Panc1 (cell line): ENCODE measurements around the gene VSX1. TPM values are rescaled to one million over a fixed set of nuclear protein-coding genes. Genes with fewer than 3 reads are reported as not detected.
A peak's percentile ranks its signal among the peaks of the same experiment; 100 is the strongest.

ENCODE experiments used
- ATAC-seq: fragments of 200-7000 bp; cut with Tn5 transposase; 2 replicates; pipeline ENCODE4 v1.9.1; 2020; ENCODE audit warnings: mild to moderate bottlenecking, moderate library complexity
- BruUV-seq: library from RNA; stranded (reverse); fragments of 400-500 nt; replicated peaks from 2 replicates; lab custom pipeline; 2021; lab: Mats Ljungman, UMichigan
- CTCF ChIA-PET: fragments of 300-600 bp; sonication (Branson Sonifier 250); formaldehyde crosslinking; loops from one replicate; lab custom pipeline; 2022; ENCODE audit warnings: antibody characterized with exemption; lab: Charles Lee
- POLR2A ChIA-PET: fragments of 300-600 bp; sonication (Branson Sonifier 250); formaldehyde crosslinking; loops from one replicate; lab custom pipeline; 2022; ENCODE audit warnings: antibody characterized with exemption; lab: Charles Lee
- DNase-seq: peaks from one replicate; pipeline ENCODE4 v3.0.0-alpha.2; 2010; ENCODE audit warnings: low read depth, low spot score
- H3K27ac ChIP-seq: 2 replicates; pipeline ENCODE4 v1.5.1; 2011; ENCODE audit warnings: mild to moderate bottlenecking, low read length, inconsistent platforms
- H3K27me3 ChIP-seq: fragments of 200-500 bp; sonication (Bioruptor generic); 2 replicates; pipeline ENCODE4 v1.6.0; 2014; ENCODE audit warnings: low read length, inconsistent platforms; ENCODE audit not compliant: control insufficient read depth, insufficient read depth
- H3K36me3 ChIP-seq: fragments of 200-500 bp; sonication (Bioruptor generic); 2 replicates; pipeline ENCODE4 v1.5.1; 2014; ENCODE audit warnings: inconsistent platforms, mild to moderate bottlenecking, low read length, moderate library complexity; ENCODE audit not compliant: control insufficient read depth, insufficient read depth
- H3K4me1 ChIP-seq: 2 replicates; pipeline ENCODE4 v1.5.1; 2011; ENCODE audit warnings: inconsistent platforms, mild to moderate bottlenecking, low read length, moderate library complexity; ENCODE audit not compliant: control insufficient read depth, insufficient read depth
- H3K4me3 ChIP-seq, 2 experiments: 2 replicates each; pipeline ENCODE4 v1.5.1; 2011 to 2012; ENCODE audit warnings: low read depth in 2 of 2, low read length in 2 of 2, mild to moderate bottlenecking in 2 of 2, inconsistent platforms in 1 of 2, moderate library complexity in 1 of 2
- H3K9me3 ChIP-seq: fragments of 200-500 bp; sonication (Bioruptor generic); 2 replicates; pipeline ENCODE4 v1.5.1; 2014; ENCODE audit warnings: low read depth, mild to moderate bottlenecking, inconsistent platforms, low read length, moderate library complexity; ENCODE audit not compliant: control insufficient read depth, insufficient read depth
- CTCF ChIP-seq: fragments of 450-650 bp; IDR thresholded peaks from 2 replicates; pipeline ENCODE4 v1.5.1; 2017; ENCODE audit warnings: mild to moderate bottlenecking
- POLR2AphosphoS5 ChIP-seq: IDR thresholded peaks from 2 replicates; pipeline ENCODE4 v1.6.1; 2012; ENCODE audit warnings: mild to moderate bottlenecking, low read depth, low read length, moderate library complexity
- REST ChIP-seq, 2 experiments: IDR thresholded peaks; 2 replicates each; pipeline ENCODE4 v1.6.1; 2011 to 2012; ENCODE audit warnings: low read depth in 2 of 2, control low read depth in 1 of 2, low read length in 1 of 2, mild to moderate bottlenecking in 1 of 2, moderate library complexity in 1 of 2; ENCODE audit not compliant: insufficient read depth in 1 of 2
- SIN3A ChIP-seq: IDR thresholded peaks from 2 replicates; pipeline ENCODE4 v1.6.1; 2012; ENCODE audit warnings: low read depth, mild to moderate bottlenecking, low read length, moderate library complexity, borderline replicate concordance; ENCODE audit not compliant: insufficient read depth
- TCF7L2 ChIP-seq: IDR thresholded peaks from 2 replicates; pipeline ENCODE4 v1.6.1; 2011; ENCODE audit warnings: mild to moderate bottlenecking, low read depth, low read length, inconsistent platforms
- in situ Hi-C: cut with HindIII; loops from 2 replicates; pipeline ENCODE4 v1.10.0; 2016; ENCODE audit warnings: low sequenced_read_pairs, low pct_unique_long_range_greater_than_20kb
- intact Hi-C: fragments of 100-400 bp; cut with micrococcal nuclease; formaldehyde crosslinking; loops from one replicate; pipeline ENCODE4 v1.10.0; 2022; ENCODE audit not compliant: unreplicated experiment
- total RNA-seq: library from RNA; stranded (reverse); gene quantifications from one replicate; pipeline ENCODE4 v1.2.1, GENCODE V29; 2021; ENCODE audit not compliant: unreplicated experiment

VSX1 gene
- total RNA-seq, 1 experiment from 2014 or later, result 0.21 TPM

GRCh38 chr20:25058847-25059810, 22.8 kb downstream of the VSX1 start:
- Histone ChIP-seq H3K4me3 (peak overlapping the region; percentile 71 to 72), H3K27me3 (no peaks in the 10 kb centered on the region), H3K9me3 (no peaks in the 10 kb centered on the region), H3K4me1 (peaks cover 26% of the 10 kb centered on the region), H3K27ac (peak overlapping the region; percentile 79), H3K36me3 (no peaks in the 10 kb centered on the region)
- ATAC-seq (peak; percentile 29; the same call in 1 of the 2 replicates), DNase-seq (no peak)
- ChIA-PET POLR2A (no interaction called here), CTCF (no interaction called here)
- intact Hi-C loops (no loop called here), in situ Hi-C loops (no loop called here)
- no peak for TF ChIP-seq POLR2AphosphoS5
- no peak for TF ChIP-seq REST (IDR thresholded peaks at IDR 0.05; ENCODE audit: insufficient read depth in 1 of 2, low read depth in 2 of 2, low read length in 1 of 2)
- no peak for TF ChIP-seq TCF7L2
- TF ChIP-seq SIN3A, result no peak
- TF ChIP-seq CTCF, result no peak
- BruUV-seq, result no TSS peak

GRCh38 chr20:25058051-25058846, 23.7 kb downstream of the VSX1 start, which contains the start of gene ACSS1:
Gene ACSS1 (minus strand): TSS chr20:25058139. CDS start chr20:25058102, 37 bp downstream.
- CTCF ChIA-PET, result no interaction called here
- POLR2A ChIA-PET, result no interaction called here
- no peak for TF ChIP-seq CTCF
- TF ChIP-seq SIN3A, result no peak; the same call in 1 of the 2 replicates
- no peak for TF ChIP-seq TCF7L2
- H3K27ac ChIP-seq, result peak within 1 kb of the TSS; percentile 83
- peak; percentile 79 for ATAC-seq
- peaks cover 33% of the 10 kb centered on the region for H3K4me1 ChIP-seq
- H3K36me3 ChIP-seq, result no peaks in the 10 kb centered on the region
- no TSS peak for BruUV-seq
- no peaks in the 10 kb centered on the region for H3K27me3 ChIP-seq
- intact Hi-C loops, result no loop called here
- peak within 1 kb of the TSS; percentile 71 to 72 for H3K4me3 ChIP-seq
- DNase-seq, result no peak
- in situ Hi-C loops, result no loop called here
- H3K9me3 ChIP-seq, result no peaks in the 10 kb centered on the region
